ENCODE results near the gene UBE2E1.

The UBE2E1 gene

GRCh38 chr3:23817508-23818223 is 11.9 kb downstream of the UBE2E1 start:
- H3K4me3 ChIP-seq (ENCODE audit: low read depth, low read length) = no peak overlapping the region
- DNase-seq (ENCODE audit: low read depth) = no peak
- TF ChIP-seq, protein P1, sequence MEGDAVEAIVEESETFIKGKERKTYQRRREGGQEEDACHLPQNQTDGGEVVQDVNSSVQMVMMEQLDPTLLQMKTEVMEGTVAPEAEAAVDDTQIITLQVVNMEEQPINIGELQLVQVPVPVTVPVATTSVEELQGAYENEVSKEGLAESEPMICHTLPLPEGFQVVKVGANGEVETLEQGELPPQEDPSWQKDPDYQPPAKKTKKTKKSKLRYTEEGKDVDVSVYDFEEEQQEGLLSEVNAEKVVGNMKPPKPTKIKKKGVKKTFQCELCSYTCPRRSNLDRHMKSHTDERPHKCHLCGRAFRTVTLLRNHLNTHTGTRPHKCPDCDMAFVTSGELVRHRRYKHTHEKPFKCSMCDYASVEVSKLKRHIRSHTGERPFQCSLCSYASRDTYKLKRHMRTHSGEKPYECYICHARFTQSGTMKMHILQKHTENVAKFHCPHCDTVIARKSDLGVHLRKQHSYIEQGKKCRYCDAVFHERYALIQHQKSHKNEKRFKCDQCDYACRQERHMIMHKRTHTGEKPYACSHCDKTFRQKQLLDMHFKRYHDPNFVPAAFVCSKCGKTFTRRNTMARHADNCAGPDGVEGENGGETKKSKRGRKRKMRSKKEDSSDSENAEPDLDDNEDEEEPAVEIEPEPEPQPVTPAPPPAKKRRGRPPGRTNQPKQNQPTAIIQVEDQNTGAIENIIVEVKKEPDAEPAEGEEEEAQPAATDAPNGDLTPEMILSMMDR (IDR thresholded peaks at IDR 0.05; ENCODE audit: low read depth, low read length, missing control alignments) = no peak

DNA sequence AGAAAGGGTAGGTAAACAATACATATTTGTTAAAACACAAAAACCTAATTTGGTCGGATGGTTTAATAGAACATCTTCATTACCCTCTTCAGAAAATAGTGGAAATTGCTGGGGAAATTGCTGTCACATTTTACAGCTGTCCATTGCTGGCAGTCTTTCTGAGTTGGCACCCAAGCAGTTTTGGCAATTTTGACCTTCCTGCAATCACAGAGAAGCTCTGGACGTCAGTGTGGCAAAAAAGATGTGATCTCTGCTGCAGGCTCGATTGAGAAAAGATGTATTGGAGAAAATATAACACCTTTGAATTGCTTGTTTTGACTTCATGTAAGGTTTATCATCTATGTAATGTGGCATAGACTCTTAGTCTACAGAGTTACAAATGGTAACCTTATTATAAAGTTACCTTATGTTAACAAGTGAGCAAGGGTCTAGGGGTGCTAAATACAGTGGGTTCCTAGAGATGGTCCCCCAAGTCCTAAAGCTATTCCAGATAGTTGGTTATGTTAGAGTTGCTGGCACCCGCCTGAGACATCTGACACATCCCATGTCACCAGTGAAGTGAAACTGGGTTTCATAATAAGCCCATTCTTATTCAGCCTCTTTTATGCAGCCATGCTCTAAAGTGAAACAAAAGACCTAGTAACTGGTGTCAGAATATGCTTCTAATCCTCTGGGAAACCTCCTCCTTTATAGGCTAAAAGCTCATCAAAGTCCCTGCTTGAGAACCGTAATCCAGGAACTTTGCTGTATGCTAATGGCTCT is 14.0 kb downstream of the UBE2E1 start:
- TF ChIP-seq, protein P1 (IDR thresholded peaks at IDR 0.05; ENCODE audit: low read depth, low read length, missing control alignments) = no peak
- DNase-seq (ENCODE audit: low read depth) = no peak
- no peak overlapping the region for H3K4me3 ChIP-seq (ENCODE audit: low read depth, low read length)

DNA sequence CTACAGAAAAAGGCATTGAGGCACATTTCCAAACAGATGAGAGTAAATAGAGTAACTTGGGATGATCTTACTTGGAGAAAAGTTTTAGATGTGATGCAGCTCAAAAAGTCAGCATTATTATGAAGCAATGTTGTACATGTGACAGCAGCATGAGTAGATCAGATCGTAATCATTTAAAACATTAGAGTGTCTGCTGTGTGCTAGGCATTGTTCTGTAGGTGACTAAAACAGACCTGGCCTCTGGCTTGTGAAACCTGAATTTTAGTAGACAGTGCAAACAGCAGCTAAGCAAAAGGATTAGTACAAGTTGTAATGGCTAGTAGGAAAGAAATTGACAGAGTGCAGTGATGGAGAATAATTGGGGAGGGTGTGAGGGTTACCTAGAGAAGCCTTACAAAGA is 15.1 kb downstream of the UBE2E1 start:
- no peak for DNase-seq (ENCODE audit: low read depth)
- TF ChIP-seq, protein P1 (IDR thresholded peaks at IDR 0.05; ENCODE audit: low read depth, low read length, missing control alignments) = no peak
- H3K4me3 ChIP-seq (ENCODE audit: low read depth, low read length) = no peak overlapping the region

- H3K4me3 ChIP-seq (ENCODE audit: low read depth, low read length) = no peak overlapping the region
- no peak for DNase-seq (ENCODE audit: low read depth)
- TF ChIP-seq, protein P1 (IDR thresholded peaks at IDR 0.05; ENCODE audit: low read depth, low read length, missing control alignments) = no peak
Observed at GRCh38 chr3:23821858-23822257, 16.1 kb downstream of the UBE2E1 start.

- TF ChIP-seq, protein P1 (IDR thresholded peaks at IDR 0.05; ENCODE audit: low read depth, low read length, missing control alignments) = no peak
Observed at GRCh38 chr3:23822559-23822958, 16.8 kb downstream of the UBE2E1 start.

DNA sequence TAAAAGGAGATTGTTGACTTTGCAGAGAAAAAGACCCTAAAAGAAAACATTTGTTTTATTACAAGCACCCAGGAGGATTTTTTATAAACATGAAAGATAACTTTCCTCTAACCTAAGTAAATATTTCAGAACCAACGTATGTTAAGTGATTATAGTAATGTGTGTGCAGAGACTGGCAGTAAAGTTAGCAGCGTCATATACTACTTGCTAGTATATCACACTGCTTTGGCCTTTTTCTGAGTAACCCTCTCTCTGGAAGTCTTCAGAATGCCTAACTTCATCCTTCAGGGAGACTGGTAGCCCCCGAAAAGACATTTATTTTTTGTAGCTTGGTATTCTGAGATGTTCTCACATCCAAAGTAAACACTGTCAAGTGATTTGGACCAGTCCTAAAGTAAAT is 17.9 kb downstream of the UBE2E1 start:
- TF ChIP-seq, protein P1 (IDR thresholded peaks at IDR 0.05; ENCODE audit: low read depth, low read length, missing control alignments) = no peak
- no peak overlapping the region for H3K4me3 ChIP-seq (ENCODE audit: low read depth, low read length)
- no peak for DNase-seq (ENCODE audit: low read depth)

More at GRCh38 chr3:23822559-23822958, 16.8 kb downstream of the UBE2E1 start:
- DNase-seq (ENCODE audit: low read depth) = no peak
- no peak overlapping the region for H3K4me3 ChIP-seq (ENCODE audit: low read depth, low read length)
